ENCODE results near the gene OBSL1. TPM values are rescaled to one million over a fixed set of nuclear protein-coding genes. Genes with fewer than 3 reads are reported as not detected.

OBSL1 gene
- polyA plus RNA-seq, 3 donors, result 0.09 TPM; not detected in 2

- peak within 1 kb of the TSS; percentile 76 for H3K4me2 ChIP-seq (replicated peaks; ENCODE audit: extremely low read depth, low read length, poor library complexity, severe bottlenecking)
- no peaks in the 10 kb centered on the region for H4K20me1 ChIP-seq (ENCODE audit: insufficient read depth, low read length)
- H2AFZ ChIP-seq (ENCODE audit: insufficient read depth, low read depth, low read length, poor library complexity, severe bottlenecking), result peak within 1 kb of the TSS; percentile 56
- H3K36me3 ChIP-seq (replicated peaks in 1 of 2; ENCODE audit: control insufficient read depth in 1 of 2, insufficient read depth in 2 of 2, low read length in 2 of 2), result no peaks in the 10 kb centered on the region
- Mint-ChIP-seq H3K36me3 (peaks cover 0 to 7% of the 10 kb centered on the region in 2 donors), H3K4me3 (peak within 1 kb of the TSS in 1 of 2 donors; percentile 61), H3K9me3 (peaks cover 0 to 7% (median 0%) of the 10 kb centered on the region in 7 donors), H3K27me3 (ENCODE audit: low read depth in 3 of 3) (peaks cover 45 to 57% (median 50%) of the 10 kb centered on the region in 3 donors), H3K27ac (peak within 1 kb of the TSS in 1 of 7 donors; percentile 44), H3K4me1 (peaks cover 7% of the 10 kb centered on the region)
- H3K9me3 ChIP-seq (replicated peaks in 1 of 2; ENCODE audit: control insufficient read depth in 1 of 2, insufficient read depth in 1 of 2, low read length in 2 of 2), result no peaks in the 10 kb centered on the region
- intact Hi-C loops (cut with micrococcal nuclease), result no loop called here
- H3K9ac ChIP-seq (ENCODE audit: insufficient read depth, low read length, poor library complexity, severe bottlenecking), result no peak within 1 kb of the TSS
- H3K4me3 ChIP-seq (replicated peaks in 1 of 3; ENCODE audit: low read depth in 2 of 3, low read length in 3 of 3), result peak within 1 kb of the TSS in 2 of 3 experiments; percentile 9 to 57
- TF ChIP-seq CTCF (IDR thresholded peaks at IDR 0.05), result no peak
- peaks cover 23 to 46% of the 10 kb centered on the region in 2 donors for H3K27me3 ChIP-seq (ENCODE audit: control insufficient read depth in 2 of 2, insufficient read depth in 2 of 2, low read length in 2 of 2)
- 80% methylated on average over 6 of the region's 13 CpGs for WGBS (ENCODE audit: insufficient coverage)
- H3K79me2 ChIP-seq (ENCODE audit: insufficient read depth, low read length), result no peaks in the 10 kb centered on the region
- peaks cover 0 to 15% of the 10 kb centered on the region in 2 donors for H3K4me1 ChIP-seq (ENCODE audit: control insufficient read depth in 1 of 2, insufficient read depth in 2 of 2, low read length in 2 of 2)
- no peak for DNase-seq
- H3K27ac ChIP-seq (ENCODE audit: low read depth in 1 of 2, low read length in 2 of 2), result no peak within 1 kb of the TSS
These were observed 1.1 kb upstream of the OBSL1 start, which contains the start of gene INHA for GRCh38 chr2:219572237-219573001. Gene INHA, plus strand, starts transcription at chr2:219572310. Its CDS starts 65 bp downstream, at chr2:219572375.

GRCh38 chr2:219570924-219571310 is 422 bp downstream of the OBSL1 start:
- under 1% methylated on average over 47 of the region's 55 CpGs for WGBS (ENCODE audit: insufficient coverage)
- Mint-ChIP-seq H3K4me3 (peak overlapping the region; percentile 54 to 63), H3K36me3 (peaks cover 0 to 7% of the 10 kb centered on the region in 2 donors), H3K4me1 (peaks cover 7% of the 10 kb centered on the region), H3K27me3 (ENCODE audit: low read depth in 3 of 3) (peaks cover 38 to 53% (median 46%) of the 10 kb centered on the region in 3 donors), H3K9me3 (peaks cover 0 to 7% (median 0%) of the 10 kb centered on the region in 7 donors), H3K27ac (no peak overlapping the region)
- H3K36me3 ChIP-seq (replicated peaks in 1 of 2; ENCODE audit: control insufficient read depth in 1 of 2, insufficient read depth in 2 of 2, low read length in 2 of 2), result no peaks in the 10 kb centered on the region
- peaks cover 23 to 43% of the 10 kb centered on the region in 2 donors for H3K27me3 ChIP-seq (ENCODE audit: control insufficient read depth in 2 of 2, insufficient read depth in 2 of 2, low read length in 2 of 2)
- peaks cover 0 to 15% of the 10 kb centered on the region in 2 donors for H3K4me1 ChIP-seq (ENCODE audit: control insufficient read depth in 1 of 2, insufficient read depth in 2 of 2, low read length in 2 of 2)
- H3K9me3 ChIP-seq (replicated peaks in 1 of 2; ENCODE audit: control insufficient read depth in 1 of 2, insufficient read depth in 1 of 2, low read length in 2 of 2), result no peaks in the 10 kb centered on the region
- no peaks in the 10 kb centered on the region for H3K79me2 ChIP-seq (ENCODE audit: insufficient read depth, low read length)
- peak overlapping the region; percentile 56 for H2AFZ ChIP-seq (ENCODE audit: insufficient read depth, low read depth, low read length, poor library complexity, severe bottlenecking)
- no peak for TF ChIP-seq CTCF (IDR thresholded peaks at IDR 0.05)
- H3K27ac ChIP-seq (ENCODE audit: low read depth in 1 of 2, low read length in 2 of 2), result no peak overlapping the region
- peak overlapping the region; percentile 76 for H3K4me2 ChIP-seq (replicated peaks; ENCODE audit: extremely low read depth, low read length, poor library complexity, severe bottlenecking)
- intact Hi-C loops (cut with micrococcal nuclease), result no loop called here
- H3K9ac ChIP-seq (ENCODE audit: insufficient read depth, low read length, poor library complexity, severe bottlenecking), result no peak overlapping the region
- no peaks in the 10 kb centered on the region for H4K20me1 ChIP-seq (ENCODE audit: insufficient read depth, low read length)
- DNase-seq, result no peak
- peak overlapping the region in 2 of 3 experiments; percentile 19 to 57 for H3K4me3 ChIP-seq (replicated peaks in 1 of 3; ENCODE audit: low read depth in 2 of 3, low read length in 3 of 3)

Data from CD14-positive monocyte (primary cell).